ENCODE results near the gene TTC39C.

GRCh38 chr18:24138789-24139616 is 124.4 kb downstream of the TTC39C start, which contains the start of gene CABYR:
- no peak for TF ChIP-seq EP300 (IDR thresholded peaks at IDR 0.05)
- no peak for TF ChIP-seq CTCF (IDR thresholded peaks at IDR 0.05)
